VCaP (cell line): ENCODE results near the gene OR51B4.

ENCODE experiments used
- H3K27ac ChIP-seq: fragments of 450-650 bp; 2 replicates; pipeline ENCODE4 v1.5.1; 2017
- CTCF ChIP-seq: fragments of 450-650 bp; conservative IDR thresholded peaks from 2 replicates; pipeline ENCODE4 v1.5.1; 2017; ENCODE audit warnings: mild to moderate bottlenecking, moderate library complexity

The OR51B4 gene

GRCh38 chr11:5283882-5284281 is 17.9 kb downstream of the OR51B4 start:
- no peak for TF ChIP-seq CTCF
- H3K27ac ChIP-seq: no peak overlapping the region

- no peak for TF ChIP-seq CTCF
- no peak overlapping the region for H3K27ac ChIP-seq
Measured at GRCh38 chr11:5283086-5283485, 18.7 kb downstream of the OR51B4 start.

- no peak overlapping the region for H3K27ac ChIP-seq
- no peak for TF ChIP-seq CTCF
Measured at GRCh38 chr11:5282628-5283027, 19.1 kb downstream of the OR51B4 start.

- H3K27ac ChIP-seq: no peak overlapping the region
- no peak for TF ChIP-seq CTCF
Measured at GRCh38 chr11:5281596-5281995, 20.1 kb downstream of the OR51B4 start.

GRCh38 chr11:5280582-5281102 is 21.1 kb downstream of the OR51B4 start:
- TF ChIP-seq CTCF: no peak
- H3K27ac ChIP-seq: no peak overlapping the region

GRCh38 chr11:5279471-5280090 is 22.2 kb downstream of the OR51B4 start:
- H3K27ac ChIP-seq: no peak overlapping the region
- no peak for TF ChIP-seq CTCF

- TF ChIP-seq CTCF: no peak
- H3K27ac ChIP-seq: no peak overlapping the region
Measured at GRCh38 chr11:5277807-5278382, 23.9 kb downstream of the OR51B4 start.
